HCT116 (cell line): Measurements from ENCODE around the gene ARPC1A. TPM values are rescaled to one million over a fixed set of nuclear protein-coding genes. Genes with fewer than 3 reads are reported as not detected.
"Not testable (repeated sequence)": the region's sequence is repeated elsewhere in the genome, so short reads cannot be mapped to it uniquely, and the experiment has no call there.

Experiments used
- ATAC-seq: fragments of 200-7000 bp; cut with Tn5 transposase; 2 replicates; pipeline ENCODE4 v1.9.1; 2020; ENCODE audit warnings: mild to moderate bottlenecking, moderate library complexity
- BruUV-seq: library from RNA; stranded (reverse); fragments of 400-500 nt; replicated peaks from 2 replicates; lab custom pipeline; 2021; lab: Mats Ljungman, UMichigan
- CTCF ChIA-PET: fragments of 300-600 bp; sonication (Branson Sonifier 250); formaldehyde crosslinking; loops from one replicate; lab custom pipeline; 2021; ENCODE audit warnings: antibody characterized with exemption; lab: Charles Lee
- POLR2A ChIA-PET: fragments of 300-600, 350-600 bp; sonication (Branson Sonifier 250); formaldehyde crosslinking; loops from one replicate; lab custom pipeline; 2021; ENCODE audit warnings: antibody characterized with exemption; lab: Charles Lee
- RAD21 ChIA-PET, 2 experiments: fragments of 300-600 bp; sonication (Branson Sonifier 250); formaldehyde crosslinking; loops; one replicate each; lab custom pipeline; 2023; ENCODE audit warnings: low total read pairs in 2 of 2; ENCODE audit not compliant: uncharacterized antibody in 2 of 2, unreplicated experiment in 2 of 2, low non-redundant PET in 1 of 2; lab: Charles Lee
- DNase-seq: peaks from one replicate; pipeline ENCODE4 v3.0.0-alpha.2; 2010; ENCODE audit warnings: low read depth, low spot score
- H2AFZ ChIP-seq: fragments of 200-600 bp; shearing (Covaris generic), sonication (generic); 2 replicates; pipeline ENCODE4 v1.6.1; 2017; ENCODE audit warnings: low read depth, mixed run types, mixed read lengths, antibody characterized with exemption, low read length; ENCODE audit not compliant: poor library complexity, severe bottlenecking
- H3K27ac ChIP-seq: 2 replicates; pipeline ENCODE4 v1.5.1; 2012; ENCODE audit warnings: low read depth, low read length
- H3K27me3 ChIP-seq: fragments of 200-600 bp; sonication (generic); 2 replicates; pipeline ENCODE4 v1.6.1; 2016; ENCODE audit warnings: mixed run types, low read length, mixed read lengths; ENCODE audit not compliant: insufficient read depth
- H3K36me3 ChIP-seq, 2 experiments: fragments of 200-500 bp in 1 of 2; fragments of 200-600 bp in 1 of 2; sonication (Bioruptor generic) in 1 of 2; sonication (generic) in 1 of 2; 2 replicates each; pipeline versions ENCODE4 v1.5.1 to v1.6.1; 2014 to 2016; ENCODE audit warnings: low read length in 2 of 2, inconsistent platforms in 1 of 2, mixed read lengths in 1 of 2, mixed run types in 1 of 2; ENCODE audit not compliant: insufficient read depth in 2 of 2, control insufficient read depth in 1 of 2
- H3K4me1 ChIP-seq, 2 experiments: fragments of 200-600 bp in 1 of 2; sonication (generic) in 1 of 2; 2 replicates each; pipeline versions ENCODE4 v1.5.1 to v1.6.1; 2012 to 2017; ENCODE audit warnings: low read length in 2 of 2, inconsistent platforms in 1 of 2, mild to moderate bottlenecking in 1 of 2, mixed read lengths in 1 of 2, mixed run types in 1 of 2, moderate library complexity in 1 of 2; ENCODE audit not compliant: insufficient read depth in 2 of 2, control insufficient read depth in 1 of 2
- H3K4me2 ChIP-seq: fragments of 200-600 bp; sonication (generic); 2 replicates; pipeline ENCODE4 v1.6.1; 2017; ENCODE audit warnings: mixed run types, low read length, mixed read lengths
- H3K4me3 ChIP-seq, 2 experiments: fragments of 200-600 bp in 1 of 2; sonication (generic) in 1 of 2; replicated peaks in 1 of 2; 2 replicates each; pipeline ENCODE4 v1.5.1; 2011 to 2016; ENCODE audit warnings: low read length in 2 of 2, control low read depth in 1 of 2, low read depth in 1 of 2, mild to moderate bottlenecking in 1 of 2, mixed read lengths in 1 of 2, mixed run types in 1 of 2
- H3K79me2 ChIP-seq: fragments of 200-600 bp; sonication (generic); 2 replicates; pipeline ENCODE4 v1.6.1; 2017; ENCODE audit warnings: mild to moderate bottlenecking, mixed run types, low read length, moderate library complexity, mixed read lengths; ENCODE audit not compliant: insufficient read depth
- H3K9ac ChIP-seq: fragments of 200-600 bp; sonication (generic); 2 replicates; pipeline ENCODE4 v1.6.1; 2016; ENCODE audit warnings: low read length, mixed read lengths
- H3K9me2 ChIP-seq: fragments of 200-600 bp; sonication (generic), shearing (Covaris generic); 2 replicates; pipeline ENCODE4 v1.6.1; 2017; ENCODE audit warnings: mixed run types, mild to moderate bottlenecking, moderate library complexity; ENCODE audit not compliant: insufficient read depth
- H3K9me3 ChIP-seq, 2 experiments: fragments of 200-500 bp in 1 of 2; fragments of 200-600 bp in 1 of 2; sonication (Bioruptor generic) in 1 of 2; sonication (generic) in 1 of 2; 2 replicates each; pipeline ENCODE4 v1.6.1; 2014 to 2017; ENCODE audit warnings: low read length in 2 of 2, mixed read lengths in 2 of 2, inconsistent platforms in 1 of 2, low read depth in 1 of 2, mild to moderate bottlenecking in 1 of 2, mixed run types in 1 of 2, moderate library complexity in 1 of 2; ENCODE audit not compliant: control insufficient read depth in 1 of 2, insufficient read depth in 1 of 2
- H4K20me1 ChIP-seq: fragments of 200-600 bp; sonication (generic), shearing (Covaris generic); 2 replicates; pipeline ENCODE4 v1.6.1; 2017; ENCODE audit warnings: mixed run types, mild to moderate bottlenecking, moderate library complexity; ENCODE audit not compliant: insufficient read depth
- CEBPB ChIP-seq: IDR thresholded peaks from 2 replicates; pipeline ENCODE4 v1.6.1; 2012; ENCODE audit warnings: low read depth
- SRF ChIP-seq: IDR thresholded peaks from 2 replicates; pipeline ENCODE4 v1.6.1; 2012; ENCODE audit warnings: low read depth
- intact Hi-C: fragments of 100-400 bp; cut with micrococcal nuclease; formaldehyde crosslinking; loops from 2 replicates; pipeline ENCODE4 v1.10.0; 2022
- total RNA-seq: library from RNA; stranded (reverse); gene quantifications from one replicate; pipeline ENCODE4 v1.2.1, GENCODE V29; 2021; ENCODE audit not compliant: unreplicated experiment
- TF ChIP-seq, protein P1 (sequence below): IDR thresholded peaks from 2 replicates; pipeline ENCODE4 v1.6.1; 2012; ENCODE audit warnings: low read depth

The ARPC1A gene
- total RNA-seq, 1 experiment from 2014 or later, result 250 TPM

DNA sequence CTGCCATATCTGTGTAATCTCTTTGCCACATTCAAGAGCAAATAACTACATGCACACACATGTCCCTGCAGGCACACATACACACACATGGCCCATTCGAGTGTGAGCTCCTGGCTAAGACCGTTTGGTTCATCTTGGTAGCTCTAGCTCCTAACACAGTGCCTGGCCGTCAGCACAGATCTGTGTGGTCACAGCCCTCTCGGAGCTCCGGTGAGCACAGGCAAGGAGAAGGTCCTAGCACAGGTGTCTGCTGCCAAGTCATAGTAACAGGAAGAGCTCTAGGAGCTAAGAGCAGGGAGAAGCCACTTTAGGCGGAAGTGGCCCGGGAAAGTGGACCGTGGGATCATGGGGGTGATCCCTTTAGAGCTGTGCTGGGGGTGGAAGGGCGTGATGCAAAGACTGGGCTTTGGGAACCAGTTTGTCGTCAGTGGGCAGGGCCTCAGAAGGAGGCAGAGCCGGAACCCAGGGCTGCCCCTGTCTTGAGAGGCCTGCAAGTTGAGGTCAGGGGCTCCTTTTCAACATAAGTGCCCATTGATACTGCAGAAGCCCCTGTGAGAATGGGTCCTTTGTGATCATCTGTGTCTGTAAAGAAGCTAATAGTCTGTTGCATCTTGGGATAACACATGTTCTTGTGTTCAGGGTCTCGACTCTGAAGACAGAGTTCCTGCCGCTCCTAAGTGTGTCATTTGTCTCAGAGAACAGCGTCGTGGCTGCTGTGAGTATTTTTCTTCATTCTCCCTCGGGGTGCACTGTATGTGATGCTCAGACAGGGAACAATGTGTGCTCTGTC, 32.2 kb downstream of the ARPC1A start:
- intact Hi-C loops, result no loop called here
- Histone ChIP-seq H4K20me1 (no peaks in the 10 kb centered on the region), H3K4me1 (no peaks in the 10 kb centered on the region), H3K9me2 (no peaks in the 10 kb centered on the region), H3K4me2 (no peak overlapping the region), H3K27ac (no peak overlapping the region), H3K4me3 (no peak overlapping the region), H3K27me3 (no peaks in the 10 kb centered on the region), H2AFZ (no peak overlapping the region), H3K9ac (no peak overlapping the region), H3K79me2 (no peaks in the 10 kb centered on the region), H3K9me3 (no peaks in the 10 kb centered on the region), H3K36me3 (peaks cover 23 to 27% of the 10 kb centered on the region in 2 experiments; a peak in 3 of 4 replicates)
- ChIA-PET CTCF (no interaction called here), POLR2A (no interaction called here), RAD21 (no interaction called here)
- no peak for DNase-seq
- no peak for TF ChIP-seq SRF
- TF ChIP-seq CEBPB, result no peak
- TF ChIP-seq, protein P1, sequence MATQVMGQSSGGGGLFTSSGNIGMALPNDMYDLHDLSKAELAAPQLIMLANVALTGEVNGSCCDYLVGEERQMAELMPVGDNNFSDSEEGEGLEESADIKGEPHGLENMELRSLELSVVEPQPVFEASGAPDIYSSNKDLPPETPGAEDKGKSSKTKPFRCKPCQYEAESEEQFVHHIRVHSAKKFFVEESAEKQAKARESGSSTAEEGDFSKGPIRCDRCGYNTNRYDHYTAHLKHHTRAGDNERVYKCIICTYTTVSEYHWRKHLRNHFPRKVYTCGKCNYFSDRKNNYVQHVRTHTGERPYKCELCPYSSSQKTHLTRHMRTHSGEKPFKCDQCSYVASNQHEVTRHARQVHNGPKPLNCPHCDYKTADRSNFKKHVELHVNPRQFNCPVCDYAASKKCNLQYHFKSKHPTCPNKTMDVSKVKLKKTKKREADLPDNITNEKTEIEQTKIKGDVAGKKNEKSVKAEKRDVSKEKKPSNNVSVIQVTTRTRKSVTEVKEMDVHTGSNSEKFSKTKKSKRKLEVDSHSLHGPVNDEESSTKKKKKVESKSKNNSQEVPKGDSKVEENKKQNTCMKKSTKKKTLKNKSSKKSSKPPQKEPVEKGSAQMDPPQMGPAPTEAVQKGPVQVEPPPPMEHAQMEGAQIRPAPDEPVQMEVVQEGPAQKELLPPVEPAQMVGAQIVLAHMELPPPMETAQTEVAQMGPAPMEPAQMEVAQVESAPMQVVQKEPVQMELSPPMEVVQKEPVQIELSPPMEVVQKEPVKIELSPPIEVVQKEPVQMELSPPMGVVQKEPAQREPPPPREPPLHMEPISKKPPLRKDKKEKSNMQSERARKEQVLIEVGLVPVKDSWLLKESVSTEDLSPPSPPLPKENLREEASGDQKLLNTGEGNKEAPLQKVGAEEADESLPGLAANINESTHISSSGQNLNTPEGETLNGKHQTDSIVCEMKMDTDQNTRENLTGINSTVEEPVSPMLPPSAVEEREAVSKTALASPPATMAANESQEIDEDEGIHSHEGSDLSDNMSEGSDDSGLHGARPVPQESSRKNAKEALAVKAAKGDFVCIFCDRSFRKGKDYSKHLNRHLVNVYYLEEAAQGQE, result no peak
- no peak for ATAC-seq
- no TSS peak for BruUV-seq

DNA sequence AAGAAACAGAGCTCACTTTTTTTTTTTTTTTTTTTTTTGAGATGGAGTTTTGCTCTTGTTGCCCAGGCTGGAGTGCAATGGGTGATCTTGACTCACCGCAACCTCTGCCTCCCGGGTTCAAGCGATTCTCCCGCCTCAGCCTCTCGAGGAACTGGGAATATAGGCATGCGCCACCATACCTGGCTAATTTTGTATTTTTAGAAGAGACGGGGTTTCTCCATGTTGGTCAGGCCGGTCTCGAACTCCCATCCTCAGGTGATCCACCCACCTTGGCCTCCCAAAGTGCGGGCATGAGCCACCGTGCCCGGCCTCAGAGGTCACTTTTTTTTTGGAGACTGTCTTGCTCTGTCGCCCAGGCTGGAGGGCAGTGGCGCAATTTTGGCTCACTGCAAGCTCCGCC, 32.8 kb downstream of the ARPC1A start:
- H3K9me2 ChIP-seq, DNase-seq, H3K27me3 ChIP-seq, POLR2A ChIA-PET, H4K20me1 ChIP-seq, H3K9ac ChIP-seq, BruUV-seq, H3K4me2 ChIP-seq, H3K9me3 ChIP-seq, H3K79me2 ChIP-seq, H3K27ac ChIP-seq, intact Hi-C loops, H3K4me3 ChIP-seq, CTCF ChIA-PET, H3K4me1 ChIP-seq, ATAC-seq, RAD21 ChIA-PET, H2AFZ ChIP-seq: not testable (repeated sequence)
- peaks cover 24 to 31% of the 10 kb centered on the region in 2 experiments; a peak in 3 of 4 replicates for H3K36me3 ChIP-seq
